OCI-M2 (cell line): ENCODE results near the gene CDC7.

ENCODE experiments used
- DNase-seq: peaks from one replicate; lab custom pipeline; 2025; ENCODE audit not compliant: unreplicated experiment; lab: John Stamatoyannopoulos, UW

The CDC7 gene

DNA sequence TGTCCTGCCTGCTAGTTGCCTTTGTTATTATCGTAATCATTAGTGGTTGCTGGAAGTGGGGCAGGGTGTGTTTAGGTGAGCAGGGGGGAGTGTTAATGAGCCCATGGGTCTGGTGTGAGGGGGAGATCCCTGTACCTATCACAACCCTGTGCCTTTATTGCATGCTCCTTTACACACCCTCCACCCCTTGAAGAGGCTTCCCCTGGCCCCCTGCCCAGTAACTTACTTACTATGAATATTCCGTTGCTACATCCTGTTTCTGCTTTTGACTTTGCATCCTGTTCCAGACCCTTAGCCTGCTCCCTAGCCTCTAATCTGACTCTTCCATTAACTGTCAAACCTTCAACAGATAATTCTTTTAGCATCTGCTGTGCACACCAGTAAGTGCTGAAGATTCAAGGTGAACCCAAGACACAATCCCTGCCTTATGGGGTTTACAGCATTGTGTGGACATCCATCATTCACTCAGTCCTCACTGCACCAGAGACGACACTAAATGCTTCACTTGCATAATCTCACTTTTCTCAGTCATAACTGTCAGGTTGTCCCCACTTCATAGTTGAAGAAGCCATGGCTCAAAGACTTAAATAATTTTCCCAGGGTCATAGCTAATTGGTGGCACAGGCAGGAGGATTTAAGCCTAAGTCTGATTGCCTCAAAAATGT, 47.9 kb downstream of the CDC7 start:
- DNase-seq, result no peak

DNA sequence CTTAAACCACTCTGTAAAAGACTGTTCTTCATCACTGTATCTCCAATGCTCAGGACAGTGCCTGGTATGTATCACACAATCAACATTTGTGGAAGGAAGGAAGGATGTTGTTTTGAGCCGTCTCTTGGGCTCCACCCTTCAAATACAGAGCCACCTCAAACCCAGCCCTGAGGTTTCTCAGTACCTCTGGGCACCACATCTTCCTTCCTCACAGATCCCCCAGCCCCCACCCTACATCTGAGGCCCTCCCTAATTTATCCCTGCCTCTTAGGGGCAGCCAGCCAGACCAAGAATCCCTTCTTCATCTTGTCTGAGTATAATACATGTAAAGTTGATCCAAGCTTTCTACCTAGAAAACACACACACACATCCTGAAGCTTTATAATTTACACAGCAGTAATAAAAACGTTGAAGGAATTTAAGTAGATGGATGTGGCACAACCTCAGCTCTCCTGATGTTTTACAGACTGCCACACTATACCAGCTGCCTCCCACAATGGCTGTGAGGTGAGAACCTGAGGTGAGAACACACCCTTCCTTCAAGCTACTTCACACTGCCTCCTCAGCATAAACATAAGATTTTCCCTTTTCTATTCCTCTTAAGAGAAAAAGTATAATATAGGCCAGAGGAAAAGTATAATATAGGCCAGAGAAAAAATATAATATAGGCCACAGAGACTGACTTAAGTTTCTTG, 48.5 kb downstream of the CDC7 start:
- no peak for DNase-seq

DNA sequence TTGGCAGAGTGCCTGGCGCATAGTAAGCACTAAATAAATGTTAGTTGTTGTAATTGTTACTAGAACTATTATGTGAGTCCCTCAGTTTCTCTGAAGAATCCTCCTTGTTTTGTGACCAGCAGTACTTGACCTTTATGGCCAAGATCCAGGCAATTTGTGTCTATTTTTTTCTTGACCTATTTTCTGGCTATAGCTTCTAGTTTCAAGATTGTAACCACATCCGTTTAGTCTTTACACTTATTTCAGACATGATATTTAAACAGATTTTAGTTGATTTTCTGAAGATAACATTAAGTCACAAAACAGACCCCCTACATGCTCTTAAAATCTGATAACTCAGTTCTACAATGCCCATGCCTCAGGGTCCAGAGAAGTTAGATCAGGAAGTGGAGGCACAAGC, 50.3 kb downstream of the CDC7 start:
- no peak for DNase-seq

DNA sequence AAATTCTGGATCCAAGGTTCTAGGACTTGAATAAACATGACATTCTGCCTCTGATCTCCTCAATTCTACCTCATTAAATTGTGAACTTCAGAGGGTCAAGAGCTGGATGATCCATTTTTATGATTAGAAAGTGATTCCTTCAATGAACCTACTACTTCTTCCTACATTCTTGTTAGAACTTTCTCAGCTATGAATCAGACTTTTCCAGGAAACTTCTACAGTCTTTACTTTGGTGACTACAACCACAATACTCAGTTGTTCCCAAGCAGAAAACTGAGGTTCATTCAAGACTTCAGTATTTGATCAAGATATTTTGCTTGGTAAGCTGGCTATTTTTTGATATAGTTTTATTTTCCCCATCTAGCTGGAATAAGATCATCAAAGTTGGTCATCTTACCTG, 51.4 kb downstream of the CDC7 start:
- DNase-seq, result no peak

GRCh38 chr1:91552596-91552995, 51.9 kb downstream of the CDC7 start:
- no peak for DNase-seq

- no peak for DNase-seq
These were observed 52.5 kb downstream of the CDC7 start for GRCh38 chr1:91553177-91553591.

DNA sequence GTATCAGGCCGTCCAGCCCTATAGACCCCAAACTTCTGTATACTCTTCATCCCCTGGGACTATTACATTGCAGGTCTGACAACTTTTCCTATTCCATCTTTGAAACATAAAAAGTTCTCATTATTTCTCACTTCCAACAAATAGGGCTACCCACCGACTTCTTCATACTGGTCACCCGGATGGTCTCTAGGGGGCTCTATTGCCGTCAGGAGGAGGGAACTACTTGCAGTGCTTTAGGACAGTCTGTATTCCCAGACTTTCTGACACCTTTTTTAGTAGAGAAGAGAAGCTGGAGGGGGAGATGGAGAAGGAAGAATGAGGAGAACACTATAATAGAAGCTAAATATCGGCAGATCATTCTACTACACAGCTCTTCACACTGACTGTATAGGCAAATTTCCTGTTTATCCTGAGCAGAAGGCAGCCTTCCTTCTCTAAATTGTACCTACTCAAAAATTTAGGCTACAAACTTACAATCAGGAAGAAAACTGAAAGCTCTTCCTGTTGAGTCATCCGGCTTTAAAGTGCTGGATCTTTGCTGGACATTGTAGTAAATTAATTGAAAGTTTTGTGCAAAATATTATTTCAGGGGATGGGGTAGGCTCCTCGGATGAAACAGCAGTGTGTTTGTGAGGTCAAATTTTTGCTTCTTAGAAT, 54.6 kb downstream of the CDC7 start:
- no peak for DNase-seq

GRCh38 chr1:91555821-91556531, 55.3 kb downstream of the CDC7 start:
- no peak for DNase-seq

DNA sequence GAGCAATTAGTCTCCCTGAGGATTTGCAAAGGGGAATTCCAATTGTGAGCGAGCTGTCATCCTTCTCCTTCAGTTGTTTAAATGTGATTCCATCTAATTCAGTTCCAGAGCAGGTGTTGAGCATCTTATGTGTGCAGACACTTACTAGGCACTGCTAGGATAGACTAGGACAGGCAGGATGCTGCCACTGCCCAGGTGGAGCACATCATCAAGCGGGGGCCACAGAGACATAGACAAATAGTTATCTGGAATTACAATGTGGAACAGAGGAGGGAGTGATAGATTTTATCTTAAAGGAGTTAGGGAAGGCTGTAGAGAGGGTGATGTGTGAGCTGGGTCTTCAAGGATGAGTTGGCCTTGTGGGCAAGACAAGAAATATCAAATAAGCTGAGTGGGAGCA, 55.9 kb downstream of the CDC7 start:
- DNase-seq, result no peak

- DNase-seq, result no peak
These were observed 56.5 kb downstream of the CDC7 start for GRCh38 chr1:91557039-91557690.

- no peak for DNase-seq
These were observed 57.2 kb downstream of the CDC7 start for GRCh38 chr1:91557826-91558225.

DNA sequence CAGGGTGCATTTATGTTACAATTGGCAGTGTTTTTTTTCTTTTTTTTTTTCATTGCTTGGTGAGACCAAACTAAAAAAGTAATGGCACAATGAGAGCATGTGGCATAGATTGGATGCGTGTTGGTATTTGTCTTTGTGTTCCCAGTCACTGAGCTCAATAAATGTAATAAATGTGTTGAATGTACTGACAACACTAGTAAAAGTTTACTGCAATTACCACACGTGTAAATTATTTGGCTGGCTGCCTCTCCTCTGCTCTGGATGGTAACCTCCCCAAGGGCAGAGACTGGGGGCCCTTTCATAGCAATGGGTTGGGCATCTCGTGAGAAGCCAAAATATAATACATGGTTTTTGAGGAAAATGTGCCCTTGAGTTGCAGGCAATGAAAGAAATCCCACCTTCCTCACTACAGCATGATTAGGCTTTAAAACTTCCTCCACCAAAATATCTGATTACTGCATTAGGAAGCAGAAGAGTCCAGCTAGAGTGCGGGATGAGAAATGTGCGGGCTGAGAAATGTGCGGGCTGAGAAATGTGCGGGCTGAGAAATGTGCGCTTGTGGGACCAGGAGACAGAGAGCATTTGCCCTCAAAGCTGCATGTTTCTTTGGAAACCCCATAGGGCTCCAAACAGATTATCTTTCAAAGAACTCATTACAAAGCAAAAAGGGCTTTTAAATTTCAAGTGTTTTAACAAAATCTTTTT, 58.5 kb downstream of the CDC7 start:
- no peak for DNase-seq

GRCh38 chr1:91559838-91560565, 59.4 kb downstream of the CDC7 start:
- DNase-seq, result no peak

GRCh38 chr1:91564888-91565701, 64.4 kb downstream of the CDC7 start:
- no peak for DNase-seq

GRCh38 chr1:91567583-91567982, 66.9 kb downstream of the CDC7 start:
- no peak for DNase-seq

GRCh38 chr1:91568261-91568660, 67.6 kb downstream of the CDC7 start:
- no peak for DNase-seq

GRCh38 chr1:91569411-91570119, 68.9 kb downstream of the CDC7 start:
- no peak for DNase-seq

- no peak for DNase-seq
These were observed 69.4 kb downstream of the CDC7 start for GRCh38 chr1:91570120-91570448.

- DNase-seq, result no peak
These were observed 71.4 kb downstream of the CDC7 start for GRCh38 chr1:91572044-91572443.
